NCI-H2196 treated with DMSO at 0.1 percent for 48 hours (cell line): ENCODE results near the gene TMEM132C.
A peak's percentile ranks its signal among the peaks of the same experiment; 100 is the strongest.
"Not testable (repeated sequence)": the region's sequence is repeated elsewhere in the genome, so short reads cannot be mapped to it uniquely, and the experiment has no call there.

Source experiments
- DNase-seq: peaks from one replicate; lab custom pipeline; 2025; ENCODE audit not compliant: unreplicated experiment; lab: John Stamatoyannopoulos, UW

TMEM132C gene

GRCh38 chr12:128604219-128604618 is 337.2 kb downstream of the TMEM132C start:
- not testable (repeated sequence) for DNase-seq

GRCh38 chr12:128606051-128606450 is 339.1 kb downstream of the TMEM132C start:
- peak; percentile 10 for DNase-seq

GRCh38 chr12:128606538-128606937 is 339.6 kb downstream of the TMEM132C start:
- DNase-seq: no peak

- no peak for DNase-seq
These were observed 340.0 kb downstream of the TMEM132C start for GRCh38 chr12:128606970-128607369.

- DNase-seq: no peak
These were observed 340.7 kb downstream of the TMEM132C start for GRCh38 chr12:128607641-128608040.

- DNase-seq: no peak
These were observed 342.9 kb downstream of the TMEM132C start for GRCh38 chr12:128609861-128610260.

- no peak for DNase-seq
These were observed 344.8 kb downstream of the TMEM132C start for GRCh38 chr12:128611736-128612135.

GRCh38 chr12:128612150-128612850 is 345.3 kb downstream of the TMEM132C start:
- no peak for DNase-seq

- DNase-seq: no peak
These were observed 347.0 kb downstream of the TMEM132C start for GRCh38 chr12:128613837-128614590.

- DNase-seq: no peak
These were observed 350.4 kb downstream of the TMEM132C start for GRCh38 chr12:128617304-128617833.

- DNase-seq: no peak
These were observed 352.3 kb downstream of the TMEM132C start for GRCh38 chr12:128619263-128619662.

- DNase-seq: no peak
These were observed 354.3 kb downstream of the TMEM132C start for GRCh38 chr12:128621304-128621703.

GRCh38 chr12:128623748-128624147 is 356.8 kb downstream of the TMEM132C start:
- no peak for DNase-seq

- DNase-seq: no peak
These were observed 359.9 kb downstream of the TMEM132C start for GRCh38 chr12:128626808-128627320.

- peak; percentile 17 for DNase-seq
These were observed 360.7 kb downstream of the TMEM132C start for GRCh38 chr12:128627659-128628058.

GRCh38 chr12:128629979-128630378 is 363.0 kb downstream of the TMEM132C start:
- no peak for DNase-seq

- peak; percentile 58 for DNase-seq
These were observed 371.0 kb downstream of the TMEM132C start for GRCh38 chr12:128637642-128638606.

GRCh38 chr12:128639089-128639488 is 372.1 kb downstream of the TMEM132C start:
- DNase-seq: no peak

GRCh38 chr12:128643155-128643554 is 376.2 kb downstream of the TMEM132C start:
- no peak for DNase-seq

- DNase-seq: no peak
These were observed 377.8 kb downstream of the TMEM132C start for GRCh38 chr12:128644664-128645296.
